Upper lobe of left lung (tissue), 6 donors: ENCODE measurements around the gene HSD11B2. TPM values are rescaled to one million over a fixed set of nuclear protein-coding genes. Genes with fewer than 3 reads are reported as not detected.
A peak's percentile ranks its signal among the peaks of the same experiment; 100 is the strongest.

Experiments
- ATAC-seq, 2 donors: fragments of 200-7000 bp; cut with Tn5 transposase; one replicate each; pipeline ENCODE4 v1.9.1; 2022; ENCODE audit warnings: mild to moderate bottlenecking in 2 of 2, moderate library complexity in 2 of 2; ENCODE audit not compliant: low FRiP score in 2 of 2
- DNase-seq, 2 donors: peaks; one replicate each; pipeline ENCODE4 v3.0.0-alpha.2; 2019 to 2020
- H3K27ac ChIP-seq, 4 donors: fragments of 200-600 bp; sonication (generic); one replicate each; pipeline ENCODE4 v1.5.1; 2016 to 2019
- H3K27me3 ChIP-seq, 4 donors: fragments of 200-600 bp; sonication (generic); one replicate each; pipeline ENCODE4 v1.5.1; 2017 to 2019
- H3K36me3 ChIP-seq, 4 donors: fragments of 200-600 bp; sonication (generic); one replicate each; pipeline ENCODE4 v1.5.1; 2016 to 2019
- H3K4me1 ChIP-seq, 4 donors: fragments of 200-600 bp; sonication (generic); one replicate each; pipeline ENCODE4 v1.5.1; 2018 to 2019
- H3K4me3 ChIP-seq, 4 donors: fragments of 200-600 bp; sonication (generic); one replicate each; pipeline ENCODE4 v1.5.1; 2017 to 2019; ENCODE audit warnings: mild to moderate bottlenecking in 2 of 4, moderate library complexity in 1 of 4
- H3K9me3 ChIP-seq, 4 donors: fragments of 200-600 bp; sonication (generic); one replicate each; pipeline ENCODE4 v1.5.1; 2018 to 2019
- EP300 ChIP-seq, 4 donors: sonication (generic); formaldehyde crosslinking; IDR thresholded peaks; one replicate each; pipeline ENCODE4 v1.5.1; 2017; ENCODE audit warnings: antibody characterized with exemption in 4 of 4, control low read depth in 2 of 4
- POLR2A ChIP-seq, 4 donors: fragments of 450-650 bp; IDR thresholded peaks; one replicate each; pipeline ENCODE4 v1.5.1; 2016 to 2017; ENCODE audit warnings: antibody characterized with exemption in 4 of 4, mild to moderate bottlenecking in 2 of 4
- POLR2AphosphoS5 ChIP-seq, 2 donors: sonication (generic); formaldehyde crosslinking; IDR thresholded peaks; one replicate each; pipeline ENCODE4 v1.5.1; 2017; ENCODE audit warnings: antibody characterized with exemption in 2 of 2
- WGBS, 2 donors: methylation state at CpG; one replicate each; pipeline ENCODE4 v1.1.5; 2017 to 2018; 5-methylcytosine and 5-hydroxymethylcytosine counted together
- total RNA-seq, 6 donors: library from RNA; depleted of rRNA in 4 of 6; stranded (reverse); fragments of >200 nt in 4 of 6; gene quantifications; one replicate each; pipeline versions ENCODE4 v1.1.0 to v1.2.1, GENCODE V29; 2016 to 2021
- TF ChIP-seq, protein P1 (sequence below), 6 experiments: fragments of 450-650 bp in 4 of 6; fragments of 200-600 bp in 2 of 6; sonication (generic) in 2 of 6; IDR thresholded peaks; one replicate each; pipeline ENCODE4 v1.5.1; 2016 to 2019; ENCODE audit warnings: antibody characterized with exemption in 6 of 6
- donor health status: DM: no; HTN: no; CAD: no; lungs with moderate emphysema.
- donor health status: DM: no; HTN: yes; CAD: no; lungs with severe emphysema.

HSD11B2 gene
- total RNA-seq, 6 donors from 2014 or later: 0.78 to 5.0 (median 1.6) TPM

DNA sequence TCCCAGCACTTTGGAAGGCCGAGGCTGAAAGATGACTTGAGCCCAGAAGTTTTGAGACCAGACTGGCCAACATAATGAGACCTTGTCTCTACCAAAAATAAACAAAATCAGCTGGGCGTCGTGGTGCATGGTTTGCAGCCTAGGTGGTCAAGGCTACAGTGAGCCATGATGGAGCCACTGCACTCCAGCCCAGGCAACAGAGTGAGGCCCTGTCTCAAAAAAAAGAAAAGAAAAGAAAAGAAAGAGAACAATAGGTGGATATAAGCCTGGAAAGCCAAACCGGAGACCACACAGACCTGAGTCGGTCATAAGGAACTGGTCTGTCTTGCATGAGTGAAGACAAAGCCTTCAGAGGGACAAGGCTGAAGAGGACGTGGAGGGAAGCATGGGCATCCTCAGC lies 35.7 kb downstream of the HSD11B2 start:
- DNase-seq (no peak), ATAC-seq (no peak)
- H3K27me3 ChIP-seq: no peaks in the 10 kb centered on the region
- 77 to 80% methylated on average over 6 of the region's 6 CpGs for WGBS, 2 donors
- no peak overlapping the region for H3K4me3 ChIP-seq
- no peak for TF ChIP-seq EP300 (IDR thresholded peaks at IDR 0.05)
- peaks cover 46 to 98% (median 65%) of the 10 kb centered on the region in 4 donors for H3K4me1 ChIP-seq
- H3K36me3 ChIP-seq: peaks cover 0 to under 1% (median 0%) of the 10 kb centered on the region in 4 donors
- H3K9me3 ChIP-seq: no peaks in the 10 kb centered on the region
- no peak overlapping the region for H3K27ac ChIP-seq

DNA sequence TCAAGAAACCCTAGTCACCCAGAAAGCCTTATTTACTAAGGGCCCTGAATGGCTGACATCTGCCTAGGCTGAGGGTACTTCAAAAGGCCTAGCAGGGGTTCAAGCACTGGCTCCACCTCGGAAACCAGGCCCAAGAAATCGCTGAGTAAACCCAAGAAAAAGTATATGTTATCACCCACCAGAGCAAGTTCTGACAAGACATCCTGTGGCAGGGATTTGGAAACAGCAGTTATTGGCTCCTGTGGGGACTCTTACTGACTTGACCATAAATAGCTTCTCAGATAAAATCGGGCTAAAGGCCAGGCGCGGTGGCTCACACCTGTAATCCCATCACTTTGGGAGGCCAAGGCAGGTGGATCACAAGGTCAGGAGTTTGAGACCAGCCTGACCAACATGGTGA lies 37.8 kb downstream of the HSD11B2 start:
- no peak overlapping the region for H3K4me3 ChIP-seq
- H3K27ac ChIP-seq: peak overlapping the region in 1 of 4 donors; percentile 59
- H3K4me1 ChIP-seq: peaks cover 37 to 99% (median 63%) of the 10 kb centered on the region in 4 donors

DNA sequence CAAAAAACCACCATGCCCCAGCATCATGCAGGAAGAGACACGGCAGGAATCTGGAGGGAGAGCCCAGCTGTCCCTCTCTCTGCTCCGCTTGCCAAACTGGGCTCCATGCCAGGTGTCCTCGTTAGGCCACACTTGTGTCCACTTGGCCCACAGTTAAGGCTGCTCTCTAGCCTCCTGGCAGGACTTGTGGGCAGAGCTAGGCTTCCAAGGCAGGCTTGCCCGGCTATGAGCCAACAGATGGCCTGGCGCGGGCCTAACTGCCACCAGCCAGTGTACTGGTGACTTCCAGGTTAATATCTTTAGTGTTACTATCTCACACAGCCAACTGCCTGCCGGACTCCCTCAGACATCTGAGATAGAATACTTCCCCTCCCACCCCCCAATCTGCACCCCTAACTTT lies 39.4 kb downstream of the HSD11B2 start:
- peak; percentile 53 to 89 for DNase-seq
- WGBS, 2 donors: 34 to 38% methylated on average over 7 of the region's 7 CpGs
- peak overlapping the region in 2 of 4 donors; percentile 37 to 42 for H3K27ac ChIP-seq
- H3K4me1 ChIP-seq: peaks cover 35 to 99% (median 73%) of the 10 kb centered on the region in 4 donors
- H3K27me3 ChIP-seq: no peaks in the 10 kb centered on the region
- no peaks in the 10 kb centered on the region for H3K9me3 ChIP-seq
- peak; percentile 10 to 63 for ATAC-seq
- TF ChIP-seq EP300 (IDR thresholded peaks at IDR 0.05) (no peak), POLR2A (IDR thresholded peaks at IDR 0.05) (no peak), POLR2AphosphoS5 (IDR thresholded peaks at IDR 0.05) (peak in 1 of 2 donors; percentile 42)
- TF ChIP-seq, protein P1, sequence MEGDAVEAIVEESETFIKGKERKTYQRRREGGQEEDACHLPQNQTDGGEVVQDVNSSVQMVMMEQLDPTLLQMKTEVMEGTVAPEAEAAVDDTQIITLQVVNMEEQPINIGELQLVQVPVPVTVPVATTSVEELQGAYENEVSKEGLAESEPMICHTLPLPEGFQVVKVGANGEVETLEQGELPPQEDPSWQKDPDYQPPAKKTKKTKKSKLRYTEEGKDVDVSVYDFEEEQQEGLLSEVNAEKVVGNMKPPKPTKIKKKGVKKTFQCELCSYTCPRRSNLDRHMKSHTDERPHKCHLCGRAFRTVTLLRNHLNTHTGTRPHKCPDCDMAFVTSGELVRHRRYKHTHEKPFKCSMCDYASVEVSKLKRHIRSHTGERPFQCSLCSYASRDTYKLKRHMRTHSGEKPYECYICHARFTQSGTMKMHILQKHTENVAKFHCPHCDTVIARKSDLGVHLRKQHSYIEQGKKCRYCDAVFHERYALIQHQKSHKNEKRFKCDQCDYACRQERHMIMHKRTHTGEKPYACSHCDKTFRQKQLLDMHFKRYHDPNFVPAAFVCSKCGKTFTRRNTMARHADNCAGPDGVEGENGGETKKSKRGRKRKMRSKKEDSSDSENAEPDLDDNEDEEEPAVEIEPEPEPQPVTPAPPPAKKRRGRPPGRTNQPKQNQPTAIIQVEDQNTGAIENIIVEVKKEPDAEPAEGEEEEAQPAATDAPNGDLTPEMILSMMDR (IDR thresholded peaks at IDR 0.05): no peak
- H3K4me3 ChIP-seq: no peak overlapping the region
- no peaks in the 10 kb centered on the region for H3K36me3 ChIP-seq

More for the DNA sequence above, 37.8 kb downstream of the HSD11B2 start:
- H3K27me3 ChIP-seq: no peaks in the 10 kb centered on the region
- H3K36me3 ChIP-seq: no peaks in the 10 kb centered on the region
- no peak for ATAC-seq
- WGBS, 2 donors: 59 to 75% methylated on average over 5 of the region's 5 CpGs
- no peak for TF ChIP-seq POLR2A (IDR thresholded peaks at IDR 0.05)
- TF ChIP-seq, protein P1 (IDR thresholded peaks at IDR 0.05): no peak
- TF ChIP-seq POLR2AphosphoS5 (IDR thresholded peaks at IDR 0.05): no peak
- TF ChIP-seq EP300 (IDR thresholded peaks at IDR 0.05): no peak
- DNase-seq: no peak
- no peaks in the 10 kb centered on the region for H3K9me3 ChIP-seq

DNA sequence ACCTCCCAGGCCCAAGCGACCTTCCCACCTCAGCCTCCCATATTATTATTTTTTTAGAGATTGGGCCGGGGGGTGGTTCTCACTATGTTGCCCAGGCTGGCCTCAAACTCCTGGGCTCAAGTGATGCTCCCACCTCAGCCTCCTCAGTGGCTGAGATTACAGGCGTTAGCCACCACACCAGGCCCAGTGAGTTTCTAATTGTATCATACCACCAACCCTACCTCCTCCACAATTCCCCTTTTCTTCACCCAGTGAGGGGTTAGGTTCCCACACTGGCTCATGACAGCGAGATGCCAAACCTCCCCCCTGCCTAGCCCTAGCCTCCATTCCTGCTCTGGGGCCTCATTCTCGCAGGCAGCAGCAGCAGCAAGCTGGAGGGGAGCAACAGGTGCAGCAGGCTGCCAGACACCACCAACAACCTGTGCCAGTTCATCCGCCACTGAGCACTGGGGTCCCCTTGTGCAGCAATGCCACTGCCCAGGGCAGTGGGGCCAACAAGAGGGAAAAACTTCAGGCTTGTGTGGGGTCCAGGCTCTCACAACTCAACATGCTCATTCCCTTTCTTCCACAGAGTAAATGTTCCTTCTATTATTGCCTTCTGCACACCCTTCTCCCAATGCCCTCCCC lies 41.0 kb downstream of the HSD11B2 start:
- Histone ChIP-seq H3K4me1 (peaks cover 37 to 98% (median 74%) of the 10 kb centered on the region in 4 donors), H3K27ac (no peak overlapping the region), H3K36me3 (no peaks in the 10 kb centered on the region), H3K4me3 (no peak overlapping the region), H3K27me3 (no peaks in the 10 kb centered on the region), H3K9me3 (no peaks in the 10 kb centered on the region)
- DNase-seq (no peak), ATAC-seq (no peak)
- TF ChIP-seq, protein P1 (IDR thresholded peaks at IDR 0.05): no peak
- TF ChIP-seq EP300 (IDR thresholded peaks at IDR 0.05) (no peak), POLR2A (IDR thresholded peaks at IDR 0.05) (no peak), POLR2AphosphoS5 (IDR thresholded peaks at IDR 0.05) (no peak)
- 86 to 95% methylated on average over 5 to 6 of the region's 6 CpGs for WGBS, 2 donors

DNA sequence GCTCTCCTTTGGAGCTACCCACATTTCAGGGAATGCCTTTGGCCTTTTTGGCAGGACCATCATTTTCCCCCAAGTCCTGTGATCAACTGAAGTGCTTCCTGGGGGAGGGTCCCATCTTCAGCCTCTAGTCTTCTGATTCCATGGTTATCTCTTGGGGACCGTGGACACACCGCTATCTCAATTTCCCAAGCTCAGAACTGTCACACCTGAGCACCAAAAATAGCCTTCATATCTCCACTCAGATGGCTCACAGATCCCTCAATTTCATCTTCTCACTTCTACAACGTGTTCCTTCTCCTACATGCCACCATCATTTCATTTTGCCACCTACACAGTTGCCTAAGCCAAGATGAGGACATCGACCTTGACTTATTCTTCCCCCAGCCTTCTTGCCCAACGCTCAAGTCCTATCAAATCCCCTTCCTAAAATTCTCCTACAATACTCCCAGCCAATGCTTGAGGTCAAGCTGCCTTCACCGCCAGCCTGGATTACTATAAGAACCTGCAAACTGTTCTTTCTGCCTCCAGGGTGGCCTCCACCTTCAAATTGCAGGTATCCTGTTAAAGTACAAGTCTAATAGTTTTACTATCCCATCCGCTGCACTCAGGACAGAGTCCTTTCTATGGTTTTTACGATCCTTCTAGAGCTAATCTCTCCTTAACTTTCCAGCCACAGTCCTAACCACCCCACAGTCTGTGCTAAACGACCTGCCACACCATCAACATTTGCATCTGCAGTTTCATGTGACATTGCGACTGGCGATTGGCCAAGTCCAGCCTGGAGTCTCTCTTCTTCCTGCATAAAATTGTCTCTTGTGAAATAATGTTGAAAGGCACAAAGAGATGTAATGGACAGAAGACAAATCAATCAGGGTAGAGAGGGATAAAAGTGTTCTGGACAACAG lies 43.9 kb downstream of the HSD11B2 start:
- DNase-seq: no peak
- Histone ChIP-seq H3K27ac (peak overlapping the region in 1 of 4 donors; percentile 22), H3K27me3 (no peaks in the 10 kb centered on the region), H3K9me3 (no peaks in the 10 kb centered on the region), H3K4me3 (no peak overlapping the region), H3K36me3 (no peaks in the 10 kb centered on the region), H3K4me1 (peaks cover 49 to 95% (median 82%) of the 10 kb centered on the region in 4 donors)
- no peak for ATAC-seq
- WGBS, 2 donors: 81 to 86% methylated on average over 11 of the region's 11 CpGs
- TF ChIP-seq POLR2A (IDR thresholded peaks at IDR 0.05): no peak
- TF ChIP-seq, protein P1 (IDR thresholded peaks at IDR 0.05): no peak
- no peak for TF ChIP-seq EP300 (IDR thresholded peaks at IDR 0.05)
- no peak for TF ChIP-seq POLR2AphosphoS5 (IDR thresholded peaks at IDR 0.05)
